LoVo (cell line): ENCODE measurements around the gene HIVEP1.

Source experiments
- DNase-seq: peaks from one replicate; pipeline ENCODE4 v3.0.0-alpha.2; 2016; ENCODE audit warnings: low spot score

The HIVEP1 gene

GRCh38 chr6:11994875-11995461, 17.1 kb upstream of the HIVEP1 start:
- no peak for DNase-seq

GRCh38 chr6:11996751-11997150, 15.4 kb upstream of the HIVEP1 start:
- no peak for DNase-seq

- no peak for DNase-seq
These were observed 12.9 kb upstream of the HIVEP1 start for GRCh38 chr6:11999246-11999645.

- DNase-seq, result no peak
These were observed 11.9 kb upstream of the HIVEP1 start for GRCh38 chr6:12000174-12000573.

- DNase-seq, result no peak
These were observed 11.0 kb upstream of the HIVEP1 start for GRCh38 chr6:12001004-12001705.

GRCh38 chr6:12001706-12002435, 10.2 kb upstream of the HIVEP1 start:
- DNase-seq, result no peak

- DNase-seq, result no peak
These were observed 4.6 kb upstream of the HIVEP1 start for GRCh38 chr6:12007473-12007872.

- no peak for DNase-seq
These were observed 4.2 kb upstream of the HIVEP1 start for GRCh38 chr6:12007887-12008286.

- peak; percentile 62 for DNase-seq
These were observed 3.5 kb upstream of the HIVEP1 start for GRCh38 chr6:12008366-12009179.

GRCh38 chr6:12009180-12009685, 2.9 kb upstream of the HIVEP1 start:
- no peak for DNase-seq

GRCh38 chr6:12009876-12010634, 2.1 kb upstream of the HIVEP1 start:
- no peak for DNase-seq

- DNase-seq, result peak; percentile 71
These were observed 1.4 kb upstream of the HIVEP1 start for GRCh38 chr6:12010635-12011275.

GRCh38 chr6:12011276-12012037, 655 bp upstream of the HIVEP1 start:
- peak; percentile 95 for DNase-seq

- DNase-seq, result peak; percentile 68
These were observed 620 bp downstream of the HIVEP1 start for GRCh38 chr6:12012558-12013306.

- no peak for DNase-seq
These were observed 1.2 kb downstream of the HIVEP1 start for GRCh38 chr6:12013307-12013719.

GRCh38 chr6:12014027-12014872, 2.1 kb downstream of the HIVEP1 start:
- DNase-seq, result peak; percentile 25

- no peak for DNase-seq
These were observed 2.7 kb downstream of the HIVEP1 start for GRCh38 chr6:12014873-12015149.

GRCh38 chr6:12017263-12017662, 5.2 kb downstream of the HIVEP1 start:
- no peak for DNase-seq
